Transverse colon (tissue), 3 donors: ENCODE results near the gene KIF5B.

Experiments
- EP300 ChIP-seq: sonication (generic); formaldehyde crosslinking; IDR thresholded peaks from one replicate; pipeline ENCODE4 v1.6.1; 2017; ENCODE audit warnings: antibody characterized with exemption, low read depth
- POLR2A ChIP-seq: fragments of 450-650 bp; IDR thresholded peaks from one replicate; pipeline ENCODE4 v1.6.1; 2016; ENCODE audit warnings: antibody characterized with exemption, mild to moderate bottlenecking, moderate library complexity
- TF ChIP-seq, protein P1 (sequence below), 5 experiments: fragments of 200-600 bp in 3 of 5; fragments of 450-650 bp in 2 of 5; sonication (generic) in 3 of 5; IDR thresholded peaks; 1 replicate in 2 of 5; 2 replicates in 3 of 5; pipeline ENCODE4 v1.5.1; 2016 to 2017; ENCODE audit warnings: antibody characterized with exemption in 5 of 5, inconsistent platforms in 3 of 5, mild to moderate bottlenecking in 2 of 5, moderate library complexity in 1 of 5

DNA sequence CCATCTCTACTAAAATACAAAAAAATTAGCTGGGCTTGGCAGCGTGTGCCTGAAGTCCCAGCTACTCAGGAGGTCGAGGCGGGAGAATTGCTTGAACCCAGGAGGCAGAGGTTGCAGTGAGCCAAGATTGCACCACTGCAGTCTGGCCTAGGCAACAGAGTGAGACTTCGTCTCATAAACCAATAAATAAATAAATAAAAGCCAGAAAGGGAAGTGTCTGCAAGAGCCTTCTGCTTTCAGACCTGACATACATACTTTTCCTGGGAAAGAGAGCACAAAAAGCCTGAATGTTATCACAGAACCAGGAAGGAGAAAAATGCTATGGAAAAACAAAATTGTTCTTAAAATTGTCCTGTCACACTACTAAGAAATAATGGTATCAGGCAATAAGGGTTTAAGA, 4.1 kb upstream of the KIF5B start:
- TF ChIP-seq, protein P1, sequence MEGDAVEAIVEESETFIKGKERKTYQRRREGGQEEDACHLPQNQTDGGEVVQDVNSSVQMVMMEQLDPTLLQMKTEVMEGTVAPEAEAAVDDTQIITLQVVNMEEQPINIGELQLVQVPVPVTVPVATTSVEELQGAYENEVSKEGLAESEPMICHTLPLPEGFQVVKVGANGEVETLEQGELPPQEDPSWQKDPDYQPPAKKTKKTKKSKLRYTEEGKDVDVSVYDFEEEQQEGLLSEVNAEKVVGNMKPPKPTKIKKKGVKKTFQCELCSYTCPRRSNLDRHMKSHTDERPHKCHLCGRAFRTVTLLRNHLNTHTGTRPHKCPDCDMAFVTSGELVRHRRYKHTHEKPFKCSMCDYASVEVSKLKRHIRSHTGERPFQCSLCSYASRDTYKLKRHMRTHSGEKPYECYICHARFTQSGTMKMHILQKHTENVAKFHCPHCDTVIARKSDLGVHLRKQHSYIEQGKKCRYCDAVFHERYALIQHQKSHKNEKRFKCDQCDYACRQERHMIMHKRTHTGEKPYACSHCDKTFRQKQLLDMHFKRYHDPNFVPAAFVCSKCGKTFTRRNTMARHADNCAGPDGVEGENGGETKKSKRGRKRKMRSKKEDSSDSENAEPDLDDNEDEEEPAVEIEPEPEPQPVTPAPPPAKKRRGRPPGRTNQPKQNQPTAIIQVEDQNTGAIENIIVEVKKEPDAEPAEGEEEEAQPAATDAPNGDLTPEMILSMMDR (IDR thresholded peaks at IDR 0.05) = no peak
- TF ChIP-seq POLR2A (no peak), EP300 (no peak)
